Testis (tissue), 2 donors: ENCODE measurements around the gene SIX3.

Experiments used
- CTCF ChIP-seq, 3 experiments: fragments of 450-650 bp in 2 of 3; fragments of 200-600 bp in 1 of 3; sonication (generic) in 1 of 3; IDR thresholded peaks; one replicate each; pipeline ENCODE4 v1.5.1; 2016 to 2019; ENCODE audit warnings: antibody characterized with exemption in 3 of 3, mild to moderate bottlenecking in 2 of 3, moderate library complexity in 1 of 3
- POLR2A ChIP-seq: fragments of 450-650 bp; IDR thresholded peaks from one replicate; pipeline ENCODE4 v1.6.1; 2017; ENCODE audit warnings: antibody characterized with exemption, mild to moderate bottlenecking, moderate library complexity

GRCh38 chr2:44902217-44903137, 39.0 kb upstream of the SIX3 start:
- TF ChIP-seq CTCF (IDR thresholded peaks at IDR 0.05) (no peak), POLR2A (no peak)
